Measurements from ENCODE around the gene ANKS6.

Gene ANKS6

GRCh38 chr9:98796364-98797101, at the start of gene ANKS6:
Gene ANKS6 (minus strand): TSS chr9:98796555. CDS start chr9:98796491, 64 bp downstream.
- peaks cover 5% of the 10 kb centered on the region for H3K4me1 ChIP-seq (ENCODE audit: control insufficient read depth, insufficient read depth, low read length)
- H3K27ac ChIP-seq (ENCODE audit: low read depth, low read length): peak within 1 kb of the TSS; percentile 83
- H3K27me3 ChIP-seq (ENCODE audit: control insufficient read depth, insufficient read depth, low read length): no peaks in the 10 kb centered on the region
- peak within 1 kb of the TSS; percentile 20 for H3K9ac ChIP-seq (ENCODE audit: low read length)
- H3K4me3 ChIP-seq (ENCODE audit: low read length): peak within 1 kb of the TSS; percentile 79
- H3K36me3 ChIP-seq (ENCODE audit: control insufficient read depth, insufficient read depth, low read length): no peaks in the 10 kb centered on the region

GRCh38 chr9:98846081-98846480, 49.7 kb upstream of the ANKS6 start:
- Histone ChIP-seq H3K9ac (ENCODE audit: low read length) (no peak overlapping the region), H3K27me3 (ENCODE audit: control insufficient read depth, insufficient read depth, low read length) (no peaks in the 10 kb centered on the region), H3K27ac (ENCODE audit: low read depth, low read length) (no peak overlapping the region), H3K4me1 (ENCODE audit: control insufficient read depth, insufficient read depth, low read length) (peaks cover 9% of the 10 kb centered on the region), H3K4me3 (ENCODE audit: low read length) (no peak overlapping the region), H3K36me3 (ENCODE audit: control insufficient read depth, insufficient read depth, low read length) (peaks cover 3% of the 10 kb centered on the region)

- Histone ChIP-seq H3K4me1 (ENCODE audit: control insufficient read depth, insufficient read depth, low read length) (peaks cover 2% of the 10 kb centered on the region), H3K4me3 (ENCODE audit: low read length) (no peak overlapping the region), H3K9ac (ENCODE audit: low read length) (no peak overlapping the region), H3K27ac (ENCODE audit: low read depth, low read length) (no peak overlapping the region), H3K36me3 (ENCODE audit: control insufficient read depth, insufficient read depth, low read length) (peaks cover 11% of the 10 kb centered on the region), H3K27me3 (ENCODE audit: control insufficient read depth, insufficient read depth, low read length) (no peaks in the 10 kb centered on the region)
Measured at GRCh38 chr9:98842510-98842909, 46.2 kb upstream of the ANKS6 start.

- Histone ChIP-seq H3K9ac (ENCODE audit: low read length) (no peak overlapping the region), H3K27ac (ENCODE audit: low read depth, low read length) (no peak overlapping the region), H3K4me3 (ENCODE audit: low read length) (no peak overlapping the region), H3K36me3 (ENCODE audit: control insufficient read depth, insufficient read depth, low read length) (peaks cover 15% of the 10 kb centered on the region), H3K4me1 (ENCODE audit: control insufficient read depth, insufficient read depth, low read length) (peaks cover 2% of the 10 kb centered on the region), H3K27me3 (ENCODE audit: control insufficient read depth, insufficient read depth, low read length) (no peaks in the 10 kb centered on the region)
Measured at GRCh38 chr9:98839724-98840123, 43.4 kb upstream of the ANKS6 start.

- H3K36me3 ChIP-seq (ENCODE audit: control insufficient read depth, insufficient read depth, low read length): peaks cover 15% of the 10 kb centered on the region
- H3K27me3 ChIP-seq (ENCODE audit: control insufficient read depth, insufficient read depth, low read length): no peaks in the 10 kb centered on the region
- peaks cover 2% of the 10 kb centered on the region for H3K4me1 ChIP-seq (ENCODE audit: control insufficient read depth, insufficient read depth, low read length)
Measured at GRCh38 chr9:98838868-98839565, 42.7 kb upstream of the ANKS6 start.

GRCh38 chr9:98838155-98838867, 42.0 kb upstream of the ANKS6 start:
- Histone ChIP-seq H3K4me1 (ENCODE audit: control insufficient read depth, insufficient read depth, low read length) (peaks cover 2% of the 10 kb centered on the region), H3K9ac (ENCODE audit: low read length) (no peak overlapping the region), H3K27me3 (ENCODE audit: control insufficient read depth, insufficient read depth, low read length) (no peaks in the 10 kb centered on the region), H3K36me3 (ENCODE audit: control insufficient read depth, insufficient read depth, low read length) (peaks cover 15% of the 10 kb centered on the region), H3K4me3 (ENCODE audit: low read length) (no peak overlapping the region), H3K27ac (ENCODE audit: low read depth, low read length) (peak overlapping the region; percentile 61)

More at GRCh38 chr9:98838868-98839565, 42.7 kb upstream of the ANKS6 start:
- Histone ChIP-seq H3K9ac (ENCODE audit: low read length) (no peak overlapping the region), H3K4me3 (ENCODE audit: low read length) (no peak overlapping the region), H3K27ac (ENCODE audit: low read depth, low read length) (peak overlapping the region; percentile 56)

- Histone ChIP-seq H3K27me3 (ENCODE audit: control insufficient read depth, insufficient read depth, low read length) (no peaks in the 10 kb centered on the region), H3K27ac (ENCODE audit: low read depth, low read length) (no peak overlapping the region), H3K9ac (ENCODE audit: low read length) (no peak overlapping the region), H3K36me3 (ENCODE audit: control insufficient read depth, insufficient read depth, low read length) (peaks cover 15% of the 10 kb centered on the region), H3K4me3 (ENCODE audit: low read length) (no peak overlapping the region), H3K4me1 (ENCODE audit: control insufficient read depth, insufficient read depth, low read length) (peaks cover 2% of the 10 kb centered on the region)
Measured at GRCh38 chr9:98837516-98837915, 41.2 kb upstream of the ANKS6 start.

- Histone ChIP-seq H3K27ac (ENCODE audit: low read depth, low read length) (no peak overlapping the region), H3K36me3 (ENCODE audit: control insufficient read depth, insufficient read depth, low read length) (peaks cover 15% of the 10 kb centered on the region), H3K4me1 (ENCODE audit: control insufficient read depth, insufficient read depth, low read length) (peaks cover 2% of the 10 kb centered on the region), H3K4me3 (ENCODE audit: low read length) (no peak overlapping the region), H3K27me3 (ENCODE audit: control insufficient read depth, insufficient read depth, low read length) (no peaks in the 10 kb centered on the region), H3K9ac (ENCODE audit: low read length) (no peak overlapping the region)
Measured at GRCh38 chr9:98836206-98836605, 39.9 kb upstream of the ANKS6 start.

GRCh38 chr9:98834386-98834785, 38.0 kb upstream of the ANKS6 start:
- H3K27ac ChIP-seq (ENCODE audit: low read depth, low read length): no peak overlapping the region
- peaks cover 14% of the 10 kb centered on the region for H3K36me3 ChIP-seq (ENCODE audit: control insufficient read depth, insufficient read depth, low read length)
- H3K27me3 ChIP-seq (ENCODE audit: control insufficient read depth, insufficient read depth, low read length): no peaks in the 10 kb centered on the region
- H3K4me1 ChIP-seq (ENCODE audit: control insufficient read depth, insufficient read depth, low read length): peaks cover 2% of the 10 kb centered on the region
- H3K4me3 ChIP-seq (ENCODE audit: low read length): no peak overlapping the region
- H3K9ac ChIP-seq (ENCODE audit: low read length): no peak overlapping the region

GRCh38 chr9:98833090-98833956, 37.0 kb upstream of the ANKS6 start:
- H3K4me1 ChIP-seq (ENCODE audit: control insufficient read depth, insufficient read depth, low read length): peaks cover 2% of the 10 kb centered on the region
- H3K4me3 ChIP-seq (ENCODE audit: low read length): no peak overlapping the region
- no peaks in the 10 kb centered on the region for H3K27me3 ChIP-seq (ENCODE audit: control insufficient read depth, insufficient read depth, low read length)
- no peak overlapping the region for H3K9ac ChIP-seq (ENCODE audit: low read length)
- peaks cover 13% of the 10 kb centered on the region for H3K36me3 ChIP-seq (ENCODE audit: control insufficient read depth, insufficient read depth, low read length)
- no peak overlapping the region for H3K27ac ChIP-seq (ENCODE audit: low read depth, low read length)

GRCh38 chr9:98832768-98833089, 36.4 kb upstream of the ANKS6 start:
- H3K27me3 ChIP-seq (ENCODE audit: control insufficient read depth, insufficient read depth, low read length): no peaks in the 10 kb centered on the region
- peaks cover 10% of the 10 kb centered on the region for H3K36me3 ChIP-seq (ENCODE audit: control insufficient read depth, insufficient read depth, low read length)
- H3K4me3 ChIP-seq (ENCODE audit: low read length): no peak overlapping the region
- no peaks in the 10 kb centered on the region for H3K4me1 ChIP-seq (ENCODE audit: control insufficient read depth, insufficient read depth, low read length)
- no peak overlapping the region for H3K9ac ChIP-seq (ENCODE audit: low read length)
- no peak overlapping the region for H3K27ac ChIP-seq (ENCODE audit: low read depth, low read length)

GRCh38 chr9:98831696-98832095, 35.3 kb upstream of the ANKS6 start:
- no peaks in the 10 kb centered on the region for H3K4me1 ChIP-seq (ENCODE audit: control insufficient read depth, insufficient read depth, low read length)
- H3K27ac ChIP-seq (ENCODE audit: low read depth, low read length): no peak overlapping the region
- H3K27me3 ChIP-seq (ENCODE audit: control insufficient read depth, insufficient read depth, low read length): no peaks in the 10 kb centered on the region
- H3K9ac ChIP-seq (ENCODE audit: low read length): no peak overlapping the region
- peaks cover 6% of the 10 kb centered on the region for H3K36me3 ChIP-seq (ENCODE audit: control insufficient read depth, insufficient read depth, low read length)
- no peak overlapping the region for H3K4me3 ChIP-seq (ENCODE audit: low read length)
